NT2/D1 (cell line): ENCODE data around the gene NCAN.

ENCODE experiments used
- YY1 ChIP-seq: IDR thresholded peaks from 2 replicates; pipeline ENCODE4 v1.6.1; 2011; ENCODE audit not compliant: insufficient read length, insufficient read depth
- ZNF274 ChIP-seq: IDR thresholded peaks from 2 replicates; pipeline ENCODE4 v1.6.1; 2011; ENCODE audit warnings: mild to moderate bottlenecking, low read depth, low read length

DNA sequence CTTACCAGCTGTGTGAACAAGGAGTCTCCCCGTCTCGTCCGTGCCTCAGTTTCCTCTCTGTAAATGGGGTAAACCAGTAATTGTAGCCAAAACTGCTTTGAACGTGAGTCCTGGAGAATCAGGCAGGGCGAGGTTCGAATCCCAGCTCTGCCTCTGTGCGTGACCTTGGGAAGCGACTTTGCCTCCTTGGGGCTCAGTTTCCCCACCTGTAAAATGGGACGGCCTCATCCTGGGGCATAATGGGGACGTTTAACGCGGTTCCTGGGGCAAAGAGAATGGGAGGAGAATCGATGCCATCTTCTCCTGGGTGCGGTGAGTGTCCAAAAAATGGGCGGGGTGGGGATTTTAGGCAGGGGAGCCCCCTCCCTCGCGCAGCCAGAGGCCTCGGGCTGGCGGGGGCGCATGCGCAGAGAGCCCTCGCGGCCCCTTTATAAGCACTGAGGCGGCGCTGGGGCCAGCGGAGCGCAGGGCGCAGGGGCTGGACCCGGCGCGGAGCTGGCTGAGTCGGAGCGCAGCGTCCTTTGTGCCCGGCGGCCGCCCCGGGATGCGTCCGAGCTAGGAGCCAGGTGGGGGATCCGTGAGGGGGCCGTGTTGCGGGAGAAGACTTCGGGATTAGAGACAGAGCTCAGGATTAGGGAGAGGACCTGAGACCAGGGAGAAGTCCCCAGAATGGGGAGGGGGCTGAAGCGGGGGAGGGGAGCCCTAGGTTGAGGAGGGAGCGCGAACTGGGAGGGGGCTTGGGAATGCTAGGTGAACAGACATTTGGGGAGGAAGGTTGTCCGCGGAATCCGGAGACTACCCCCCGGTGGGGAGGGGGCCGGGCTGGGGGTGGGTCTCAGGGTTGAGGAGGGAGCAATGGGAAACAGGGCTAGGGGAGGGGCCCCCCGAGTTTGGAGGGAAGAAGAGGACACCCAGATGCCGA lies at the start of gene NCAN:
- no peak for TF ChIP-seq ZNF274
- TF ChIP-seq YY1, result no peak
